ENCODE results near the gene KRTAP29-1.
"Not testable (repeated sequence)": the region's sequence is repeated elsewhere in the genome, so short reads cannot be mapped to it uniquely, and the experiment has no call there.

KRTAP29-1 gene

DNA sequence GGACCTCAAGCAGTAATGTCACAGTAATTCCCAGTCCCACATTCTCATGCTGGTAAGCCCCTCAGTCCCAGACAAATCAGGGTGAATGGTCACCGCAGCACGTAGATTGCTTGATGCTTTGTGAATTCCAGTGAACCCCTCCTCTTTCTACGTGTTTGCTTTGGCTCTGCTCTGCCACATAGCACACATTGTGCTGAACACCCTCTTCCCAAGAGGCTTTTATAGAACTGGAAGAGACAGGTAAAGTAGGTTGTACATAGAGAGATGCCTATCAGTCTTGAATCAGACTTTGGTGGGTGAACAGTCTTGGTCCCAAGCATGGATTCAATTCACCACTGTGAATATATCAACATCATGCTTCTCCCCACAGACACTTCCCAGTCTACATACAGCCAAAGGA lies 38.1 kb downstream of the KRTAP29-1 start:
- no peak for DNase-seq (ENCODE audit: low read depth, low spot score)
- H3K4me1 ChIP-seq (ENCODE audit: control insufficient read depth, insufficient read depth, low read length): no peaks in the 10 kb centered on the region
- WGBS (ENCODE audit: insufficient coverage, insufficient read length): no CpG with 5 or more reads among the region's 3 CpGs

DNA sequence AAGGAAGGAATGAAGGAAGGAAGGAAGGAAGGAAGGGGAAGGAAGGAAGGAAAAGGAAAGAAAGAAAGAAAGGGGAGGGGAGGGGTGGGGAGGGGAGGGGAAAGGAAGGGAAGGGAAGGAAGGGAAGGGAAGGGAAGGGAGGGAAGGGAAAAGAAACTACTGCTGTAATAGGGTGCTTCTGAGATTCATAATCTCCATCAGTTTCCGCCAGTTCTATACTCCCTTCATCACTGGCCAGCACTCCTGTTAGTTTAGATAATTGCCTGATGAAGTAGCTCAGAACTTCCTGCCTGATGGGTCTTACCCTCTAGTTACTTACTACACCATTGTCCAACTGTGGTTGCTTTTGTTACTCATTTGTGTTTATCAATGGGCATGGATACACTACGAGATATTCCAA lies 39.4 kb downstream of the KRTAP29-1 start:
- no peaks in the 10 kb centered on the region for H3K9me3 ChIP-seq (ENCODE audit: control insufficient read depth, insufficient read depth, low read length)
- no CpG with 5 or more reads among the region's 2 CpGs for WGBS (ENCODE audit: insufficient coverage, insufficient read length)
- DNase-seq (ENCODE audit: low read depth, low spot score): no peak
- H3K4me3 ChIP-seq (ENCODE audit: low read length): no peak overlapping the region
- H3K36me3 ChIP-seq (ENCODE audit: control insufficient read depth, insufficient read depth, low read length): no peaks in the 10 kb centered on the region
- H3K27me3 ChIP-seq (ENCODE audit: control insufficient read depth, insufficient read depth, low read length): no peaks in the 10 kb centered on the region
- no peaks in the 10 kb centered on the region for H3K4me1 ChIP-seq (ENCODE audit: control insufficient read depth, insufficient read depth, low read length)
- no peak overlapping the region for H3K27ac ChIP-seq (ENCODE audit: low read length)

More for the DNA sequence above, 38.1 kb downstream of the KRTAP29-1 start:
- no peaks in the 10 kb centered on the region for H3K27me3 ChIP-seq (ENCODE audit: control insufficient read depth, insufficient read depth, low read length)
- no peak overlapping the region for H3K4me3 ChIP-seq (ENCODE audit: low read length)
- H3K27ac ChIP-seq (ENCODE audit: low read length): no peak overlapping the region
- no peaks in the 10 kb centered on the region for H3K9me3 ChIP-seq (ENCODE audit: control insufficient read depth, insufficient read depth, low read length)
- H3K36me3 ChIP-seq (ENCODE audit: control insufficient read depth, insufficient read depth, low read length): no peaks in the 10 kb centered on the region

DNA sequence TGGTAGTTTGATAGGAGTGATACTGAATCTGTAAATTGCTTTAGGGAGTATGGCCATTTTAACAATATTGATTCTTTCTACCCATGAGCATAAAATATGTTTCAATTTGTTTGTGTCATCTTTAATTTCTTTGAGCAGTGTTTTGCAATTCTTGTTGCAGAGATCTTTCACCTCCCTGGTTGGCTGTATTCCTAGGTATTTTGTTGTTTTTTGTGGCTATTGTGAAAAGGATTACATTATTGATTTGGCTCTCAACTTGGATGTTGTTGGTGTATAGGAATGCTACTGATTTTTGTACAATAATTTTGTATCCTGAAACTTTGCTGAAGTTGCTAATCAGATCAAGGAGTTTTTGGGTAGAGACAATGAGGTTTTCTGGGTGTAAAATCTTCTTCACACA lies 44.2 kb downstream of the KRTAP29-1 start:
- Histone ChIP-seq H3K27me3 (ENCODE audit: control insufficient read depth, insufficient read depth, low read length) (no peaks in the 10 kb centered on the region), H3K9me3 (ENCODE audit: control insufficient read depth, insufficient read depth, low read length) (no peaks in the 10 kb centered on the region), H3K4me1 (ENCODE audit: control insufficient read depth, insufficient read depth, low read length) (no peaks in the 10 kb centered on the region), H3K4me3 (ENCODE audit: low read length) (no peak overlapping the region), H3K36me3 (ENCODE audit: control insufficient read depth, insufficient read depth, low read length) (no peaks in the 10 kb centered on the region), H3K27ac (ENCODE audit: low read length) (no peak overlapping the region)
- DNase-seq (ENCODE audit: low read depth, low spot score): no peak

DNA sequence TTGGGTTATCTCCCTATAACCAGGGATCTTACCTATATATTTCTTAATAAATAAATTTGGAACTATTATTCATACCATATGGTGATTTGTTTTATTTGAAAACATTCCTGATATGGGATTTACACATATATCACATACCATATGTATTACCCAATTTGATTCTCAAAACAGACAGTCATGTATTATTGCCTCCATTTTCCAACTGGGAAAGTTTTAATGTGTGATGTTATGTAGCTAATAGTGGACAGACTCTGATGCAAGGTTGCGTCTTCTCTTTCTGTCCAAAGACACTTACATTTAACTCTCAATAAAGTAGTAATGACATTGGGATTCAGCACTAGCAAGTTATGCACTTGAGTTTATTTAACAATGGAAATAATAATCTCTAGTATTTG lies 46.4 kb downstream of the KRTAP29-1 start:
- no CpG with 5 or more reads among the region's 1 CpG for WGBS (ENCODE audit: insufficient coverage, insufficient read length)
- DNase-seq (ENCODE audit: low read depth, low spot score): no peak
- H3K36me3 ChIP-seq (ENCODE audit: control insufficient read depth, insufficient read depth, low read length): no peaks in the 10 kb centered on the region
- no peaks in the 10 kb centered on the region for H3K27me3 ChIP-seq (ENCODE audit: control insufficient read depth, insufficient read depth, low read length)
- H3K4me3 ChIP-seq (ENCODE audit: low read length): no peak overlapping the region
- no peaks in the 10 kb centered on the region for H3K4me1 ChIP-seq (ENCODE audit: control insufficient read depth, insufficient read depth, low read length)
- no peaks in the 10 kb centered on the region for H3K9me3 ChIP-seq (ENCODE audit: control insufficient read depth, insufficient read depth, low read length)
- no peak overlapping the region for H3K27ac ChIP-seq (ENCODE audit: low read length)

DNA sequence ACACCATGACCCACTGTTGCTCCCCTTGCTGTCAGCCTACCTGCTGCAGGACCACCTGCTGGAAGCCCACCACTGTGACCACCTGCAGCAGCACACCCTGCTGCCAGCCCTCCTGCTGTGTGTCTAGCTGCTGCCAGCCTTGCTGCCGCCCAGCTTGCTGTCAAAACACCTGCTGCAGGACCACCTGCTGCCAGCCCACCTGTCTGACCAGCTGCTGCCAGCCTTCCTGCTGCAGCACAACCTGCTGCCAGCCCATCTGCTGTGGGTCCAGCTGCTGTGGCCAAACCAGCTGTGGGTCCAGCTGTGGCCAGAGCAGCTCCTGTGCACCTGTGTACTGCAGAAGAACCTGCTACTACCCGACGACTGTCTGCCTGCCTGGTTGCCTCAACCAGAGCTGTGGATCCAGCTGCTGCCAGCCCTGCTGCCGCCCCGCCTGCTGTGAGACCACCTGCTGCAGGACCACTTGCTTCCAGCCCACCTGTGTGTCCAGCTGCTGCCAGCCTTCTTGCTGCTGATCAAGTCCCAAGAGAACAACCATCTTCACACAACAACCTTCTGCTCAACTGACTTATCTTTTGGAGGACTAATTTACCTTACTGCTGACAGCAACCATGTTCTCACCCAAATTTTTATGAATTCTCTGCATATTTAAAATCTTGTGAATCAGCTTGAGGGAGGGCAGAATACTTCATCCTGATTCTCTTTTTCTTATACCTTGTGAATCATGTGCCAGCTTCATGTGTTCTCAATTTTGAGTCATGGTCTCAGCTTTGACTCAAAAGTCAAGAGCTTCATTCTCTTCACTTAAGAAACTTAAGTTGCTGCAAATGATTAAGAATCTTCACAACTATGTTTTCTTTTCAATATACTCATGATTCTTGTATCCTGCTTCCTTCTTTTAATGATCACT lies 47.0 kb downstream of the KRTAP29-1 start, which contains the start of gene KRTAP9-9:
KRTAP9-9 (plus strand) TSS at position 4 of the 910 bp plus-strand sequence.
- DNase-seq (ENCODE audit: low read depth, low spot score): not testable (repeated sequence)
- WGBS (ENCODE audit: insufficient coverage, insufficient read length): no CpG with 5 or more reads among the region's 5 CpGs

DNA sequence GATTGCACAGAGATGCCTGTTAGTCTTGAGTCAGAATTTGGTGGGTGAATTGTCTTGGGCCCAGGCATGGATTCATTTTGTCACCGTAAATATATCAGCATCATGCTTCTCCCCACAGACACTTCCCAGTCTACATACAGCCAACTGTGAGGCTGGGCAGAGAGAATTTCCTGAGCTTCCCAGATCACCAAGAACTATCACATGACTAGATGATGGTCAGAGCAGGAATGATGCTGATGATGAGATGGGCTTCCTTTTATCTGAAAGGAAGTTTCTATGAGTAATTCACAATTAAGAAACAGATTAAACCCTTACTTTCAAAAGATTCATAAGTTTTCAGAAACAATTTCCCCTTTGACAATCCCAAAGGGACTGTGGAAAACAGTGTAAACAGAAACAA lies 47.8 kb downstream of the KRTAP29-1 start:
- H3K4me3 ChIP-seq (ENCODE audit: low read length): no peak overlapping the region
- H3K9me3 ChIP-seq (ENCODE audit: control insufficient read depth, insufficient read depth, low read length): no peaks in the 10 kb centered on the region
- H3K4me1 ChIP-seq (ENCODE audit: control insufficient read depth, insufficient read depth, low read length): no peaks in the 10 kb centered on the region
- no peaks in the 10 kb centered on the region for H3K36me3 ChIP-seq (ENCODE audit: control insufficient read depth, insufficient read depth, low read length)
- no CpG with 5 or more reads among the region's 1 CpG for WGBS (ENCODE audit: insufficient coverage, insufficient read length)
- no peak for DNase-seq (ENCODE audit: low read depth, low spot score)
- no peaks in the 10 kb centered on the region for H3K27me3 ChIP-seq (ENCODE audit: control insufficient read depth, insufficient read depth, low read length)
- H3K27ac ChIP-seq (ENCODE audit: low read length): no peak overlapping the region

More for the DNA sequence above, 47.0 kb downstream of the KRTAP29-1 start, which contains the start of gene KRTAP9-9:
- not testable (repeated sequence) for H3K9me3 ChIP-seq (ENCODE audit: control insufficient read depth, insufficient read depth, low read length); H3K27ac ChIP-seq (ENCODE audit: low read length); H3K4me1 ChIP-seq (ENCODE audit: control insufficient read depth, insufficient read depth, low read length); H3K36me3 ChIP-seq (ENCODE audit: control insufficient read depth, insufficient read depth, low read length); H3K4me3 ChIP-seq (ENCODE audit: low read length); H3K27me3 ChIP-seq (ENCODE audit: control insufficient read depth, insufficient read depth, low read length)
